Activated T-cell treated with anti-CD3 and anti-CD28 coated beads, Interleukin-2, amount 50 U/mL, for 24 hours (primary cell): ENCODE results near the gene PGAP3.
"Not testable (repeated sequence)": the region's sequence is repeated elsewhere in the genome, so short reads cannot be mapped to it uniquely, and the experiment has no call there.

ENCODE experiments used
- DNase-seq: peaks from one replicate; pipeline ENCODE4 v3.0.0-alpha.2; 2020
- H3K27ac Mint-ChIP-seq: 2 replicates; pipeline ENCODE4 v1.8.0; 2020; ENCODE audit warnings: mild to moderate bottlenecking, mixed read lengths
- H3K27me3 Mint-ChIP-seq: 2 replicates; pipeline ENCODE4 v1.8.0; 2020; ENCODE audit warnings: mixed read lengths
- H3K36me3 Mint-ChIP-seq: 2 replicates; pipeline ENCODE4 v1.8.0; 2020; ENCODE audit warnings: low read depth, mixed read lengths
- H3K4me1 Mint-ChIP-seq: 2 replicates; pipeline ENCODE4 v1.8.0; 2020; ENCODE audit warnings: low read depth, mixed read lengths
- H3K4me3 Mint-ChIP-seq: 2 replicates; pipeline ENCODE4 v1.8.0; 2020; ENCODE audit warnings: mild to moderate bottlenecking, moderate library complexity, mixed read lengths
- H3K9me3 Mint-ChIP-seq: 2 replicates; pipeline ENCODE4 v1.8.0; 2020; ENCODE audit warnings: mixed read lengths

PGAP3 gene

GRCh38 chr17:39687546-39688474 lies at the start of gene PGAP3:
Gene PGAP3, minus strand, starts transcription at chr17:39688057. Its CDS starts 43 bp downstream, at chr17:39688014.
- Mint-ChIP-seq H3K36me3 (peaks cover 27% of the 10 kb centered on the region), H3K4me3 (peak within 1 kb of the TSS; percentile 96), H3K9me3 (no peaks in the 10 kb centered on the region), H3K27me3 (no peaks in the 10 kb centered on the region), H3K4me1 (peaks cover 21% of the 10 kb centered on the region), H3K27ac (peak within 1 kb of the TSS; percentile 98)
- DNase-seq = peak; percentile 91

- Mint-ChIP-seq H3K4me3 (no peak overlapping the region), H3K9me3 (no peaks in the 10 kb centered on the region), H3K27ac (no peak overlapping the region), H3K27me3 (peaks cover 19% of the 10 kb centered on the region), H3K36me3 (no peaks in the 10 kb centered on the region), H3K4me1 (peaks cover 30% of the 10 kb centered on the region)
- no peak for DNase-seq
Observed at GRCh38 chr17:39737206-39737759, 49.4 kb upstream of the PGAP3 start.

- H3K36me3 Mint-ChIP-seq = no peaks in the 10 kb centered on the region
- no peak for DNase-seq
- H3K27ac Mint-ChIP-seq = no peak overlapping the region
- no peak overlapping the region for H3K4me3 Mint-ChIP-seq
- H3K27me3 Mint-ChIP-seq = peaks cover 17% of the 10 kb centered on the region
- H3K4me1 Mint-ChIP-seq = peaks cover 30% of the 10 kb centered on the region
- H3K9me3 Mint-ChIP-seq = no peaks in the 10 kb centered on the region
Observed at GRCh38 chr17:39736319-39737165, 48.7 kb upstream of the PGAP3 start.

- H3K27me3 Mint-ChIP-seq = peaks cover 14% of the 10 kb centered on the region
- H3K27ac Mint-ChIP-seq = no peak overlapping the region
- H3K36me3 Mint-ChIP-seq = no peaks in the 10 kb centered on the region
- DNase-seq = no peak
- no peaks in the 10 kb centered on the region for H3K9me3 Mint-ChIP-seq
- no peak overlapping the region for H3K4me3 Mint-ChIP-seq
- H3K4me1 Mint-ChIP-seq = peaks cover 31% of the 10 kb centered on the region
Observed at GRCh38 chr17:39735882-39736281, 48.0 kb upstream of the PGAP3 start.

- H3K27me3 Mint-ChIP-seq = no peaks in the 10 kb centered on the region
- no peak overlapping the region for H3K27ac Mint-ChIP-seq
- H3K9me3 Mint-ChIP-seq = no peaks in the 10 kb centered on the region
- peaks cover 23% of the 10 kb centered on the region for H3K4me1 Mint-ChIP-seq
- H3K36me3 Mint-ChIP-seq = peaks cover 23% of the 10 kb centered on the region
- H3K4me3 Mint-ChIP-seq = no peak overlapping the region
- no peak for DNase-seq
Observed at GRCh38 chr17:39732586-39732985, 44.7 kb upstream of the PGAP3 start.

- H3K4me1 Mint-ChIP-seq = peaks cover 23% of the 10 kb centered on the region
- peaks cover 39% of the 10 kb centered on the region for H3K36me3 Mint-ChIP-seq
- no peaks in the 10 kb centered on the region for H3K9me3 Mint-ChIP-seq
- no peaks in the 10 kb centered on the region for H3K27me3 Mint-ChIP-seq
- peak; percentile 99 for DNase-seq
- peak within 1 kb of the TSS; percentile 91 for H3K4me3 Mint-ChIP-seq
- H3K27ac Mint-ChIP-seq = peak within 1 kb of the TSS; percentile 94
Observed at GRCh38 chr17:39730095-39730921, 42.5 kb upstream of the PGAP3 start, which contains the start of gene MIEN1. Gene MIEN1, minus strand, starts transcription at chr17:39730532. Its CDS starts 37 bp downstream, at chr17:39730495.

- peak overlapping the region; percentile 94 for H3K27ac Mint-ChIP-seq
- H3K9me3 Mint-ChIP-seq = no peaks in the 10 kb centered on the region
- peaks cover 41% of the 10 kb centered on the region for H3K36me3 Mint-ChIP-seq
- peaks cover 23% of the 10 kb centered on the region for H3K4me1 Mint-ChIP-seq
- DNase-seq = no peak
- H3K27me3 Mint-ChIP-seq = no peaks in the 10 kb centered on the region
- peak overlapping the region; percentile 91 for H3K4me3 Mint-ChIP-seq
Observed at GRCh38 chr17:39729280-39729851, 41.5 kb upstream of the PGAP3 start.

- no peak for DNase-seq
- H3K36me3 Mint-ChIP-seq = peaks cover 41% of the 10 kb centered on the region
- H3K27ac Mint-ChIP-seq = no peak overlapping the region
- no peak overlapping the region for H3K4me3 Mint-ChIP-seq
- peaks cover 22% of the 10 kb centered on the region for H3K4me1 Mint-ChIP-seq
- H3K27me3 Mint-ChIP-seq = no peaks in the 10 kb centered on the region
- no peaks in the 10 kb centered on the region for H3K9me3 Mint-ChIP-seq
Observed at GRCh38 chr17:39727556-39727955, 39.7 kb upstream of the PGAP3 start.

- H3K36me3 Mint-ChIP-seq = peaks cover 41% of the 10 kb centered on the region
- H3K4me1 Mint-ChIP-seq = peaks cover 20% of the 10 kb centered on the region
- H3K27me3 Mint-ChIP-seq = no peaks in the 10 kb centered on the region
- H3K9me3 Mint-ChIP-seq = no peaks in the 10 kb centered on the region
- DNase-seq = no peak
- no peak overlapping the region for H3K27ac Mint-ChIP-seq
- no peak overlapping the region for H3K4me3 Mint-ChIP-seq
Observed at GRCh38 chr17:39726617-39727016, 38.8 kb upstream of the PGAP3 start.

- not testable (repeated sequence) for H3K27ac Mint-ChIP-seq, H3K4me3 Mint-ChIP-seq, H3K9me3 Mint-ChIP-seq, H3K27me3 Mint-ChIP-seq, DNase-seq
- Mint-ChIP-seq H3K4me1 (peaks cover 17% of the 10 kb centered on the region), H3K36me3 (peaks cover 41% of the 10 kb centered on the region)
Observed at GRCh38 chr17:39725923-39726322, 38.1 kb upstream of the PGAP3 start.

GRCh38 chr17:39724731-39725130 lies 36.9 kb upstream of the PGAP3 start:
- Mint-ChIP-seq H3K9me3 (no peaks in the 10 kb centered on the region), H3K27me3 (no peaks in the 10 kb centered on the region), H3K27ac (no peak overlapping the region), H3K4me3 (no peak overlapping the region), H3K4me1 (peaks cover 13% of the 10 kb centered on the region), H3K36me3 (peaks cover 38% of the 10 kb centered on the region)
- DNase-seq = no peak

- Mint-ChIP-seq H3K4me3 (no peak overlapping the region), H3K27ac (no peak overlapping the region), H3K9me3 (no peaks in the 10 kb centered on the region), H3K4me1 (no peaks in the 10 kb centered on the region), H3K36me3 (peaks cover 24% of the 10 kb centered on the region), H3K27me3 (no peaks in the 10 kb centered on the region)
- DNase-seq = no peak
Observed at GRCh38 chr17:39722965-39723848, 35.4 kb upstream of the PGAP3 start.

- H3K9me3 Mint-ChIP-seq = no peaks in the 10 kb centered on the region
- no peak for DNase-seq
- no peak overlapping the region for H3K27ac Mint-ChIP-seq
- peaks cover 13% of the 10 kb centered on the region for H3K36me3 Mint-ChIP-seq
- no peaks in the 10 kb centered on the region for H3K4me1 Mint-ChIP-seq
- H3K4me3 Mint-ChIP-seq = no peak overlapping the region
- no peaks in the 10 kb centered on the region for H3K27me3 Mint-ChIP-seq
Observed at GRCh38 chr17:39722104-39722503, 34.2 kb upstream of the PGAP3 start.
